Adrenal gland (tissue), 12 donors: ENCODE measurements around the gene NCOA5. TPM values are rescaled to one million over a fixed set of nuclear protein-coding genes. Genes with fewer than 3 reads are reported as not detected.

Source experiments
- DNase-seq, 7 donors: peaks; one replicate each; pipeline ENCODE4 v3.0.0-alpha.2; 2019 to 2020
- H3K27ac ChIP-seq, 5 donors: fragments of 200-600 bp; sonication (generic) in 4 of 5; 1 replicate in 3 of 5; 2 replicates in 2 of 5; pipeline versions ENCODE4 v1.5.1 to v1.8.0; 2016 to 2020; ENCODE audit warnings: mild to moderate bottlenecking in 1 of 5
- H3K27me3 ChIP-seq: fragments of 200-600 bp; 2 replicates; pipeline ENCODE4 v1.8.0; 2021
- H3K36me3 ChIP-seq, 2 donors: fragments of 200-600 bp; replicated peaks in 1 of 2; 1 replicate in 1 of 2; 2 replicates in 1 of 2; pipeline versions ENCODE4 v1.5.1 to v1.8.0; 2018 to 2022
- H3K4me1 ChIP-seq, 2 donors: fragments of 200-600 bp; replicated peaks in 1 of 2; 1 replicate in 1 of 2; 2 replicates in 1 of 2; pipeline versions ENCODE4 v1.5.1 to v1.8.0; 2018 to 2021
- H3K4me3 ChIP-seq, 4 donors: fragments of 200-600 bp; sonication (generic) in 3 of 4; one replicate each; pipeline ENCODE4 v1.5.1; 2016 to 2018
- H3K9me3 ChIP-seq, 3 donors: fragments of 200-600 bp; sonication (generic) in 1 of 3; replicated peaks in 1 of 3; 1 replicate in 2 of 3; 2 replicates in 1 of 3; pipeline versions ENCODE4 v1.5.1 to v1.8.0; 2016 to 2021
- POLR2A ChIP-seq, 2 donors: fragments of 450-650 bp; IDR thresholded peaks; one replicate each; pipeline ENCODE4 v1.6.1; 2017; ENCODE audit warnings: antibody characterized with exemption in 2 of 2, mild to moderate bottlenecking in 2 of 2, moderate library complexity in 1 of 2
- WGBS, 4 donors: extraction: QIAGEN DNeasy Blood & Tissue Kit in 2 of 4; methylation state at CpG; one replicate each; pipeline versions ENCODE4 v1.1.5 to v1.1.7; 2013 to 2017; 5-methylcytosine and 5-hydroxymethylcytosine counted together
- intact Hi-C, 2 donors: fragments of 100-400 bp; cut with DNase I; formaldehyde crosslinking; loops; one replicate each; pipeline versions ENCODE4 v1.14.1 to v1.15.0; 2022 to 2023
- polyA plus RNA-seq, 3 donors: library from polyadenylated mRNA; stranded (reverse); fragments of 200-250 nt in 2 of 3; fragments of 350-450 nt in 1 of 3; fragmentation: Illumina TruSeq in 1 of 3; extraction: RNeasy Lipid Tissue Mini Kit (QIAGEN cat#74804) in 1 of 3; gene quantifications; one replicate each; pipeline ENCODE4 v1.2.3, GENCODE V29; 2013 to 2014
- total RNA-seq, 9 donors: library from RNA; depleted of rRNA in 4 of 9; stranded (reverse); fragments of >200 nt in 4 of 9; fragments of 120-200 nt in 1 of 9; fragmentation: NEBNext Ultra II Directional in 1 of 9; extraction: Animal tissue kit (Norgen Biotek cat#: 25700) in 1 of 9; gene quantifications; one replicate each; pipeline versions ENCODE4 v1.1.0 to v1.2.4, GENCODE V29; 2013 to 2023
- TF ChIP-seq, protein P1 (sequence below), 6 experiments: fragments of 450-650 bp in 4 of 6; fragments of 200-600 bp in 2 of 6; sonication (generic) in 1 of 6; IDR thresholded peaks; 1 replicate in 5 of 6; 2 replicates in 1 of 6; pipeline versions ENCODE4 v1.5.1 to v1.8.0; 2016 to 2021; ENCODE audit warnings: antibody characterized with exemption in 6 of 6, mild to moderate bottlenecking in 2 of 6, moderate library complexity in 1 of 6
- donor health status: healthy with polysubstance abuse.
- donor health status: Bipolar disorder and iron deficiency.
- donor health status: DM: yes; HTN: yes; CAD: no.
- donor health status: DM: no; HTN: no; CAD: no.
- donor health status: DM: no; HTN: no; CAD: no.
- donor health status: DM: yes; HTN: yes; CAD: no.

Gene NCOA5
- total and polyA plus RNA-seq, 12 donors = 17.8 to 44.8 (median 24.7) TPM

DNA sequence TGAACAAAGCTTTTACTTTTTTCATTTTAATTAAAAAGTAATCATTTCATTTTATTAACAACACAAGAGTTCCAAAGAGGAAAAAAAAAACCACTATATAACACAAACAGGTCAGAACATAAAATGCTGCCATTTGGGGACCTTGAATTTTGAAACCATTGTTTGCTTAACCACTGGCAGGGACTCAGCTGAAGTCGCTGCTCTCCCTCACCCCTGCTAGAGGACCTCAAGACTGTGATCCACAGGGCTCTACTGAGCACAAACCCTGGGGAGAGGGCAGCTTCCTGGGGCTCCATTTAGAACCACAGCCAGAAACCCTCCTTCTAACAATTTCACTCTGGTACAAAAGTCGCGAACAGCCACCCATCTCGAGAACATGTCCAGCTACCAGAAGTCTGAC, 28.8 kb downstream of the NCOA5 start:
- 76 to 89% (median 79%) methylated on average over 4 of the region's 4 CpGs for WGBS, 4 donors
- H3K27ac ChIP-seq = peak overlapping the region in 2 of 5 donors; percentile 32 to 48
- no peak overlapping the region for H3K4me3 ChIP-seq
- no peaks in the 10 kb centered on the region for H3K9me3 ChIP-seq
- H3K4me1 ChIP-seq = peaks cover 7 to 48% of the 10 kb centered on the region in 2 donors
- intact Hi-C loops = no loop called here
- H3K27me3 ChIP-seq = no peaks in the 10 kb centered on the region
- no peak for DNase-seq
- H3K36me3 ChIP-seq = peaks cover 0 to 48% of the 10 kb centered on the region in 2 donors
- TF ChIP-seq, protein P1, sequence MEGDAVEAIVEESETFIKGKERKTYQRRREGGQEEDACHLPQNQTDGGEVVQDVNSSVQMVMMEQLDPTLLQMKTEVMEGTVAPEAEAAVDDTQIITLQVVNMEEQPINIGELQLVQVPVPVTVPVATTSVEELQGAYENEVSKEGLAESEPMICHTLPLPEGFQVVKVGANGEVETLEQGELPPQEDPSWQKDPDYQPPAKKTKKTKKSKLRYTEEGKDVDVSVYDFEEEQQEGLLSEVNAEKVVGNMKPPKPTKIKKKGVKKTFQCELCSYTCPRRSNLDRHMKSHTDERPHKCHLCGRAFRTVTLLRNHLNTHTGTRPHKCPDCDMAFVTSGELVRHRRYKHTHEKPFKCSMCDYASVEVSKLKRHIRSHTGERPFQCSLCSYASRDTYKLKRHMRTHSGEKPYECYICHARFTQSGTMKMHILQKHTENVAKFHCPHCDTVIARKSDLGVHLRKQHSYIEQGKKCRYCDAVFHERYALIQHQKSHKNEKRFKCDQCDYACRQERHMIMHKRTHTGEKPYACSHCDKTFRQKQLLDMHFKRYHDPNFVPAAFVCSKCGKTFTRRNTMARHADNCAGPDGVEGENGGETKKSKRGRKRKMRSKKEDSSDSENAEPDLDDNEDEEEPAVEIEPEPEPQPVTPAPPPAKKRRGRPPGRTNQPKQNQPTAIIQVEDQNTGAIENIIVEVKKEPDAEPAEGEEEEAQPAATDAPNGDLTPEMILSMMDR (IDR thresholded peaks at IDR 0.05) = no peak
- TF ChIP-seq POLR2A (IDR thresholded peaks at IDR 0.05) = no peak

DNA sequence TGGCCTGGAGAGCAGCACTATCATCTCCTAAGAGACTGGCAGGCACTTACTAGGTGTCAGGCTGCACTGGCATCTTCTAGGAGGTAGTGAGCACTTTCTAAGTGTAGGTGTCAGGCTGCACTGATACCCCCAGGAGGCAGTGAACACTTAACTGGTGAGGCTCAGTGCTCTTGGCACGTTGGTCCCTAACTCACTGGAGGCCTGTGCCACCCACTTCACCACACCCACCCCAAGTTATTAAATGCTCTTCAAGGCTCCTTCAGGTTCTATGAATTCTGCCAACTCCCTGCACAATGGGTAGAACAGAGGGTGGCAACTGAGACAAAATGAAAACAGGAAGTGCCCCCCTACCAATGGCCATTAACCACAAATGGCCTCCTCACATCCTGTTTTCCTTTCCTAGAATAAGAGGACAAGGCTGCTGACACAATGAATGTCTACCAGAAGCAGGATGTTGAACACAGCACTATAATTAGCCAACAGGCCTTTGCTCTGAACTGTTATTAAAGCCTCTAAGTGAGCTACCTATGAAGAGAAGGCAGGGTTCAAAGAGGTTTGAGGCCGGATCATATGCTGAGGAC, 29.4 kb downstream of the NCOA5 start:
- no peak overlapping the region for H3K4me3 ChIP-seq
- WGBS, 4 donors = 52 to 77% (median 63%) methylated on average over 2 of the region's 2 CpGs
- peaks cover 7 to 48% of the 10 kb centered on the region in 2 donors for H3K4me1 ChIP-seq
- no peak for TF ChIP-seq POLR2A (IDR thresholded peaks at IDR 0.05)
- TF ChIP-seq, protein P1 (IDR thresholded peaks at IDR 0.05) = no peak
- H3K27ac ChIP-seq = peak overlapping the region in 2 of 5 donors; percentile 32 to 61
- H3K9me3 ChIP-seq = no peaks in the 10 kb centered on the region
- no peaks in the 10 kb centered on the region for H3K27me3 ChIP-seq
- H3K36me3 ChIP-seq = peaks cover 0 to 42% of the 10 kb centered on the region in 2 donors
- intact Hi-C loops = no loop called here
- peak in 2 of 7 donors; percentile 20 to 39 for DNase-seq

DNA sequence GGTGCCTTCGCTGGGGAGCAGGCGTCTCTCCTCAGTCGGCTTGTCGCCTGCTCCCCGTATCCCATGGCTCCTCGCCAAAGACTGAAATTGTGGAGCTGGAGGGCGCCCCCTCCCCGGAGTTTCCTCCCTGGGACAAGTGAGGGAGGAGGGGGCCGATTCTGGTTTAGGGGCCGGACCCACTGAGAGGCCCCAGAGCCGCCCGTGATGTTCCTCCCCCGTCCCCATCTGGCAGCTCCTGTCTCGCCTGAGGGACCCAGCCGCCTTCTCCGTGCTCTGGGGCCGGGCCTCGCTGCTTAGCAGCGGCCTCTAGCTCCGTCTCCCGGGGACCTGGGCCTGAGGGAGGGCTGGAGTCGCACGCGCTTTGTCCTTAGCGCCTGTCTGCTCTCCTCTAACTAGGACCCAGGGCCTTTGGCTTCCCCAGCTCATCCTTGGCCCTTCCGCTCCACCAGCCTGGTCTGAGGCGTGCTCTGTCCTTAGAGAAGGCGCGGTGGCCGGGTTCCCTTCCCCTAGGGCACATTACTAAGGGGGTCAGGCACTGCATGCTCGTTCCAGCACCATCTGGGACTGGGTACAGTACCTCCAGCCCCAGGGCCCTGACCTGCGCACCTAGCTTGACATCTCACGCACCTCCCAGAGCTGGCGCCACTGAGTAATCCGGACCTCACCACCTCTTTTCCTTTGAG, 31.0 kb downstream of the NCOA5 start:
- Histone ChIP-seq H3K27me3 (no peaks in the 10 kb centered on the region), H3K27ac (peak overlapping the region in 1 of 5 donors; percentile 54), H3K36me3 (peaks cover 0 to 25% of the 10 kb centered on the region in 2 donors), H3K4me1 (peaks cover 7 to 48% of the 10 kb centered on the region in 2 donors), H3K9me3 (no peaks in the 10 kb centered on the region), H3K4me3 (peak overlapping the region in 1 of 4 donors; percentile 45)
- DNase-seq = peak in 3 of 7 donors; percentile 22 to 65 (median 54)
- intact Hi-C loops = no loop called here
- TF ChIP-seq, protein P1 (IDR thresholded peaks at IDR 0.05) = no peak
- TF ChIP-seq POLR2A (IDR thresholded peaks at IDR 0.05) = no peak
- 28 to 34% (median 32%) methylated on average over 23 to 35 of the region's 35 CpGs for WGBS, 4 donors

DNA sequence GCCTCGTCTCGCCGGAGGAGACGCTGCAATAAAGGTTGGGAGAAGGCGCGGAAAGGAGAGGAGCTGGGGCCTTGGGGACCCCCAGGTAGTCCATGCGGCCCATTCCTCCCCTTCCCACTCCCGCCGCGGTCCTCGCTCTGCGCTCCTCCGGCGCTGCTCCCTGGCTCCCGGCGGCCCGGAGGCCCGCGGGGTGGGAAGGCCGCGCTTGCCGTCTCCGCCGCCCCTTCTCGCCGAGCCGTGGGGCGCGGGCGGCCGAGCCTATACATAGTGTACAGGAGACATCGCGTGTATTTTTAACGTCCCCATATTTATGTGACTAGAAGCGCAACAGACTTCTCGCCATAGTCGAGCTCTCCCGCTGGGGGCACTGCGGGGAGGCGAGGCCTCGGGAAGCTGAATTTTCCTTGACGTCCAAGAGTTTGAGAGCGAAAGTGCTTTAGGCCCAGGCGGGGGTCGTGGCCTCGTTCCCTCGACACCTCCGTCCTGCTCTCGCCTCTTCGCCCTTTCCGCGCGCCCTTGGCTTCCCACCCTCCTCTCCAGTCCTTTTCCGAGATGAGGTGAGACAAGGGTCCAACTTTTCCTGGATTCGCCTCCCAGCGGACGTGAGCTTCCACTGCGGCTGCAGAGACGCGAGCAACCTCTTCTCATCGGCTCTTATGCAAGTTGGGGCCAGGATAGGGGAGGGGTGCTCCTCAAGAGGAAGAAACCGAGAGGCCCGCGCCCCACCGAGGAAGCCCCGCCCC, 31.7 kb downstream of the NCOA5 start:
- no peak for TF ChIP-seq POLR2A (IDR thresholded peaks at IDR 0.05)
- TF ChIP-seq, protein P1 (IDR thresholded peaks at IDR 0.05) = peak; percentile 9 to 53 (median 27)
- peak in 6 of 7 donors; percentile 40 to 79 (median 44) for DNase-seq
- intact Hi-C loops = no loop called here
- H3K36me3 ChIP-seq = peaks cover 0 to 18% of the 10 kb centered on the region in 2 donors
- H3K27me3 ChIP-seq = no peaks in the 10 kb centered on the region
- H3K4me1 ChIP-seq = peaks cover 7 to 48% of the 10 kb centered on the region in 2 donors
- H3K27ac ChIP-seq = peak overlapping the region in 1 of 5 donors; percentile 54
- WGBS, 4 donors = 9 to 20% (median 13%) methylated on average over 31 to 66 of the region's 66 CpGs
- no peaks in the 10 kb centered on the region for H3K9me3 ChIP-seq
- H3K4me3 ChIP-seq = peak overlapping the region in 1 of 4 donors; percentile 45
